Astrocyte (in vitro differentiated cells and primary cell): ENCODE measurements around the gene TPD52L1. TPM values are rescaled to one million over a fixed set of nuclear protein-coding genes. Genes with fewer than 3 reads are reported as not detected.
"Not testable (repeated sequence)": the region's sequence is repeated elsewhere in the genome, so short reads cannot be mapped to it uniquely, and the experiment has no call there.

Experiments
- DNase-seq: peaks from one replicate; pipeline ENCODE4 v3.0.0-alpha.2; 2010; ENCODE audit warnings: low read depth
- FAIRE-seq: peaks from 2 replicates; lab custom pipeline; 2011; peaks lifted over from hg19 to GRCh38; lab: Jason Lieb, UNC
- H2AFZ ChIP-seq: 2 replicates; pipeline ENCODE4 v1.6.0; 2012; ENCODE audit warnings: low read depth, low read length, inconsistent platforms
- H3K27ac ChIP-seq: 2 replicates; pipeline ENCODE4 v1.5.1; 2011; ENCODE audit warnings: low read depth, low read length, inconsistent platforms
- H3K27me3 ChIP-seq: 2 replicates; pipeline ENCODE4 v1.6.0; 2011; ENCODE audit warnings: low read length, inconsistent platforms; ENCODE audit not compliant: insufficient read depth
- H3K36me3 ChIP-seq: 2 replicates; pipeline ENCODE4 v1.5.1; 2011; ENCODE audit warnings: low read length, inconsistent platforms; ENCODE audit not compliant: insufficient read depth
- H3K4me1 ChIP-seq: 2 replicates; pipeline ENCODE4 v1.5.1; 2011; ENCODE audit warnings: low read length, inconsistent platforms; ENCODE audit not compliant: insufficient read depth
- H3K4me2 ChIP-seq: 2 replicates; pipeline ENCODE4 v1.6.0; 2012; ENCODE audit warnings: low read length, inconsistent platforms
- H3K4me3 ChIP-seq: 2 replicates; pipeline ENCODE4 v1.5.1; 2011; ENCODE audit warnings: low read depth, mild to moderate bottlenecking, low read length, inconsistent platforms; ENCODE audit not compliant: insufficient read depth
- H3K79me2 ChIP-seq: 2 replicates; pipeline ENCODE4 v1.6.0; 2012; ENCODE audit warnings: mild to moderate bottlenecking, low read length, inconsistent platforms; ENCODE audit not compliant: insufficient read depth
- H3K9ac ChIP-seq: 2 replicates; pipeline ENCODE4 v1.6.0; 2012; ENCODE audit warnings: mild to moderate bottlenecking, low read length, inconsistent platforms
- H3K9me3 ChIP-seq: 2 replicates; pipeline ENCODE4 v1.5.1; 2012; ENCODE audit warnings: low read depth, mild to moderate bottlenecking, low read length, inconsistent platforms; ENCODE audit not compliant: insufficient read depth
- H4K20me1 ChIP-seq: 2 replicates; pipeline ENCODE4 v1.6.0; 2012; ENCODE audit warnings: low read length, inconsistent platforms; ENCODE audit not compliant: insufficient read depth
- H3K27ac Mint-ChIP-seq: one replicate; pipeline ENCODE4 v1.8.0; 2021; ENCODE audit warnings: mild to moderate bottlenecking, mixed read lengths; ENCODE audit not compliant: unreplicated experiment
- H3K27me3 Mint-ChIP-seq: one replicate; pipeline ENCODE4 v1.8.0; 2021; ENCODE audit warnings: low read depth, mixed read lengths; ENCODE audit not compliant: unreplicated experiment
- H3K36me3 Mint-ChIP-seq: one replicate; pipeline ENCODE4 v1.8.0; 2021; ENCODE audit warnings: low read depth, mixed read lengths; ENCODE audit not compliant: unreplicated experiment
- H3K4me1 Mint-ChIP-seq: one replicate; pipeline ENCODE4 v1.8.0; 2021; ENCODE audit warnings: low read depth, mixed read lengths; ENCODE audit not compliant: unreplicated experiment
- H3K4me3 Mint-ChIP-seq: one replicate; pipeline ENCODE4 v1.8.0; 2021; ENCODE audit warnings: mild to moderate bottlenecking, moderate library complexity, mixed read lengths; ENCODE audit not compliant: unreplicated experiment
- H3K9me3 Mint-ChIP-seq: one replicate; pipeline ENCODE4 v1.8.0; 2021; ENCODE audit warnings: mild to moderate bottlenecking, mixed read lengths; ENCODE audit not compliant: unreplicated experiment
- EZH2 ChIP-seq: IDR thresholded peaks from 2 replicates; pipeline ENCODE4 v1.6.1; 2012; ENCODE audit warnings: mild to moderate bottlenecking, low read length, inconsistent platforms; ENCODE audit not compliant: insufficient read depth
- total RNA-seq: library from RNA; stranded (reverse); gene quantifications from 2 replicates; pipeline ENCODE4 v1.2.1, GENCODE V29; 2021
- TF ChIP-seq, protein P1 (sequence below): IDR thresholded peaks from 2 replicates; pipeline ENCODE4 v1.5.1; 2011; ENCODE audit warnings: low read depth, mild to moderate bottlenecking, inconsistent platforms, low read length, moderate library complexity; ENCODE audit not compliant: insufficient read depth

The TPD52L1 gene
- total RNA-seq, 1 donor from 2014 or later, result 32.8 TPM

DNA sequence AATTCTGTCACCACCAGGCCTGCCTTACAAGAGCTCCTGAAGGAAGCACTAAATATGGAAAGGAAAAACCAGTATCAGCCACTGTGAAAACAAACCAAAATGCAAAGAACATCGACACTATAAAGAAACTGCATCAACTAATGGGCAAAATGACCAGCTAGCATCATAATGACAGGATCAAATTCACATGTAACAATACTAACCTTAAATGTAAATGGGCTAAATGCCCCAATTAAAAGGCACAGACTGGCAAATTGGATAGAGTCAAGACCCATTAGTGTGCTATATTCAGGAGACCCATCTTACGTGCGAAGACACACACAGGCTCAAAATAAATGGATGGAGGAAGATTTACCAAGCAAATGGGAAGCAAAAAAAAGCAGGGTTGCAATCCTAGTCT lies 128.9 kb downstream of the TPD52L1 start:
- H3K79me2 ChIP-seq, H3K9ac ChIP-seq, H3K4me2 ChIP-seq, H3K4me1 Mint-ChIP-seq, DNase-seq, H4K20me1 ChIP-seq, H3K9me3 Mint-ChIP-seq, H3K4me3 ChIP-seq, H2AFZ ChIP-seq, H3K27ac Mint-ChIP-seq, FAIRE-seq, H3K4me1 ChIP-seq, H3K27ac ChIP-seq, H3K27me3 Mint-ChIP-seq, H3K4me3 Mint-ChIP-seq, H3K27me3 ChIP-seq, H3K9me3 ChIP-seq: not testable (repeated sequence)
- H3K36me3 Mint-ChIP-seq, result peaks cover 37% of the 10 kb centered on the region
- H3K36me3 ChIP-seq, result peaks cover 14% of the 10 kb centered on the region

DNA sequence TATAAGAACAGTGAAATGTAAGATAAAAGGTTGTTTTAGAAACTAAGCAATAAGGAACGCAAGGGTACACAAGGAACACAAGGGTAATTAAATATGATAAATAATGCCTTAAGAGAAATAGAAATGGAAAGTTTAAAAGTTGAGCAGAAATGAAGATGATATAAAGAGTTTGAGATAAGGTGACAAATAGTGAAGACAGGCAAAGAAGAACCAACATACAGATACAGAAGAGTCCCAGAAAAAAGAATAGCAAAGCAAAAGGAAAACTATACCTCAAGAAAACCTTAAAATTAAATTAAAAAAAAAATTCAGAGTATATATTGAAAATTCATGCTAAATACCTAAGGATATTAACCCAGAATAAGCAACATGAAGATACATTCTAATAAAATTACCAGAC lies 131.8 kb downstream of the TPD52L1 start:
- no peak overlapping the region for H3K27ac Mint-ChIP-seq
- Histone ChIP-seq H3K27ac (no peak overlapping the region), H3K9ac (no peak overlapping the region), H3K4me2 (no peak overlapping the region), H3K27me3 (no peaks in the 10 kb centered on the region), H3K4me3 (no peak overlapping the region), H3K9me3 (no peaks in the 10 kb centered on the region), H3K36me3 (peaks cover 16% of the 10 kb centered on the region), H3K4me1 (no peaks in the 10 kb centered on the region), H2AFZ (no peak overlapping the region), H3K79me2 (peaks cover 9% of the 10 kb centered on the region), H4K20me1 (no peaks in the 10 kb centered on the region)
- no peaks in the 10 kb centered on the region for H3K27me3 Mint-ChIP-seq
- peaks cover 7% of the 10 kb centered on the region for H3K9me3 Mint-ChIP-seq
- no peak overlapping the region for H3K4me3 Mint-ChIP-seq
- peaks cover 42% of the 10 kb centered on the region for H3K36me3 Mint-ChIP-seq
- TF ChIP-seq, protein P1, sequence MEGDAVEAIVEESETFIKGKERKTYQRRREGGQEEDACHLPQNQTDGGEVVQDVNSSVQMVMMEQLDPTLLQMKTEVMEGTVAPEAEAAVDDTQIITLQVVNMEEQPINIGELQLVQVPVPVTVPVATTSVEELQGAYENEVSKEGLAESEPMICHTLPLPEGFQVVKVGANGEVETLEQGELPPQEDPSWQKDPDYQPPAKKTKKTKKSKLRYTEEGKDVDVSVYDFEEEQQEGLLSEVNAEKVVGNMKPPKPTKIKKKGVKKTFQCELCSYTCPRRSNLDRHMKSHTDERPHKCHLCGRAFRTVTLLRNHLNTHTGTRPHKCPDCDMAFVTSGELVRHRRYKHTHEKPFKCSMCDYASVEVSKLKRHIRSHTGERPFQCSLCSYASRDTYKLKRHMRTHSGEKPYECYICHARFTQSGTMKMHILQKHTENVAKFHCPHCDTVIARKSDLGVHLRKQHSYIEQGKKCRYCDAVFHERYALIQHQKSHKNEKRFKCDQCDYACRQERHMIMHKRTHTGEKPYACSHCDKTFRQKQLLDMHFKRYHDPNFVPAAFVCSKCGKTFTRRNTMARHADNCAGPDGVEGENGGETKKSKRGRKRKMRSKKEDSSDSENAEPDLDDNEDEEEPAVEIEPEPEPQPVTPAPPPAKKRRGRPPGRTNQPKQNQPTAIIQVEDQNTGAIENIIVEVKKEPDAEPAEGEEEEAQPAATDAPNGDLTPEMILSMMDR, result no peak
- TF ChIP-seq EZH2, result no peak
- FAIRE-seq (no peak), DNase-seq (no peak)
- no peaks in the 10 kb centered on the region for H3K4me1 Mint-ChIP-seq

GRCh38 chr6:125285936-125286335 lies 132.4 kb downstream of the TPD52L1 start:
- FAIRE-seq (no peak), DNase-seq (no peak)
- H3K9me3 ChIP-seq, result no peaks in the 10 kb centered on the region
- peaks cover 36% of the 10 kb centered on the region for H3K36me3 Mint-ChIP-seq
- H3K9ac ChIP-seq, result no peak overlapping the region
- H3K27ac Mint-ChIP-seq, result no peak overlapping the region
- no peaks in the 10 kb centered on the region for H3K4me1 Mint-ChIP-seq
- H3K36me3 ChIP-seq, result peaks cover 13% of the 10 kb centered on the region
- no peak overlapping the region for H3K4me2 ChIP-seq
- no peak for TF ChIP-seq EZH2
- TF ChIP-seq, protein P1, result no peak
- H3K79me2 ChIP-seq, result peaks cover 9% of the 10 kb centered on the region
- H3K4me3 Mint-ChIP-seq, result no peak overlapping the region
- no peaks in the 10 kb centered on the region for H3K4me1 ChIP-seq
- H3K4me3 ChIP-seq, result no peak overlapping the region
- peaks cover 7% of the 10 kb centered on the region for H3K9me3 Mint-ChIP-seq
- H4K20me1 ChIP-seq, result no peaks in the 10 kb centered on the region
- no peak overlapping the region for H2AFZ ChIP-seq
- H3K27ac ChIP-seq, result no peak overlapping the region
- no peaks in the 10 kb centered on the region for H3K27me3 Mint-ChIP-seq
- H3K27me3 ChIP-seq, result no peaks in the 10 kb centered on the region
